ENCODE results near the gene LGALS3BP.

Gene LGALS3BP

DNA sequence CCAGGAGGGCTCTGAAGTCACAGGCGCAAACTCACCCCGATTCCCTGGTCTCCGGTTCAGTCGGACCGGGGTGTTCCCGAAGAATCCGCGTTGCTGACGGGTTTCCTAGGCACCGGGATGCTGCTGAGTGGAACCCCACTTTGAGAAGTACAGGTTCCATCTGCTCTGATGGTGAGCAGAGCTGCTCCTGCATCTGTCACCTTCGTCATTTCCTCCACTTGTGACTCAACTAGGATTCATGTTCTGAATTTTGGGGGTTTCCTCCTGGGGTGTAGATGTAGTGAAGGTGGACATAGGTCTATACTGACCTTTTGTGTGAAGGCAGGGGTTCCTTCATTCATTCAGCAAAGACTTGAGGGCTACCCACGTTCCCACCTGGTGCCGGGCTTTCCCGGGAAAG lies 25.0 kb downstream of the LGALS3BP start:
- WGBS (ENCODE audit: extremely low coverage, insufficient coverage, insufficient read length) = no CpG with 5 or more reads among the region's 14 CpGs
- Histone ChIP-seq H3K27me3 (ENCODE audit: insufficient read depth, low read length) (no peaks in the 10 kb centered on the region), H3K23ac (ENCODE audit: low read length) (no peak overlapping the region), H2BK120ac (ENCODE audit: insufficient read depth, low read length, poor library complexity) (peak overlapping the region; percentile 4), H3K4me2 (ENCODE audit: low read length) (no peak overlapping the region), H4K91ac (ENCODE audit: low read depth, low read length) (peak overlapping the region; percentile 1), H2BK12ac (ENCODE audit: low read length) (no peak overlapping the region), H3K4me1 (ENCODE audit: control insufficient read depth in 1 of 2, insufficient read depth in 2 of 2, low read length in 2 of 2) (peaks cover 26 to 33% of the 10 kb centered on the region in 2 experiments), H3K27ac (ENCODE audit: low read depth, low read length) (no peak overlapping the region), H3K36me3 (ENCODE audit: control insufficient read depth in 1 of 2, insufficient read depth in 2 of 2, low read length in 2 of 2) (no peaks in the 10 kb centered on the region), H4K8ac (ENCODE audit: low read depth, low read length) (no peak overlapping the region), H3K79me1 (ENCODE audit: low read length) (peaks cover 20% of the 10 kb centered on the region), H3K79me2 (ENCODE audit: control insufficient read depth, insufficient read depth, low read length, poor library complexity) (peaks cover 2% of the 10 kb centered on the region), H3K9me3 (ENCODE audit: insufficient read depth, low read depth, low read length) (peaks cover 6% of the 10 kb centered on the region), H3K4ac (ENCODE audit: low read depth, low read length) (no peak overlapping the region), H3K14ac (ENCODE audit: low read length) (no peak overlapping the region), H3K9ac (ENCODE audit: low read length) (no peak overlapping the region), H3K4me3 (ENCODE audit: low read depth, low read length) (no peak overlapping the region), H2BK5ac (ENCODE audit: low read depth, low read length, poor library complexity) (no peak overlapping the region), H2AK5ac (ENCODE audit: low read length) (peak overlapping the region; percentile 25), H2AFZ (ENCODE audit: insufficient read depth, low read length, poor library complexity) (no peak overlapping the region), H3K18ac (ENCODE audit: low read length) (no peak overlapping the region), H4K12ac (ENCODE audit: low read depth, low read length) (no peak overlapping the region)
- DNase-seq = no peak

DNA sequence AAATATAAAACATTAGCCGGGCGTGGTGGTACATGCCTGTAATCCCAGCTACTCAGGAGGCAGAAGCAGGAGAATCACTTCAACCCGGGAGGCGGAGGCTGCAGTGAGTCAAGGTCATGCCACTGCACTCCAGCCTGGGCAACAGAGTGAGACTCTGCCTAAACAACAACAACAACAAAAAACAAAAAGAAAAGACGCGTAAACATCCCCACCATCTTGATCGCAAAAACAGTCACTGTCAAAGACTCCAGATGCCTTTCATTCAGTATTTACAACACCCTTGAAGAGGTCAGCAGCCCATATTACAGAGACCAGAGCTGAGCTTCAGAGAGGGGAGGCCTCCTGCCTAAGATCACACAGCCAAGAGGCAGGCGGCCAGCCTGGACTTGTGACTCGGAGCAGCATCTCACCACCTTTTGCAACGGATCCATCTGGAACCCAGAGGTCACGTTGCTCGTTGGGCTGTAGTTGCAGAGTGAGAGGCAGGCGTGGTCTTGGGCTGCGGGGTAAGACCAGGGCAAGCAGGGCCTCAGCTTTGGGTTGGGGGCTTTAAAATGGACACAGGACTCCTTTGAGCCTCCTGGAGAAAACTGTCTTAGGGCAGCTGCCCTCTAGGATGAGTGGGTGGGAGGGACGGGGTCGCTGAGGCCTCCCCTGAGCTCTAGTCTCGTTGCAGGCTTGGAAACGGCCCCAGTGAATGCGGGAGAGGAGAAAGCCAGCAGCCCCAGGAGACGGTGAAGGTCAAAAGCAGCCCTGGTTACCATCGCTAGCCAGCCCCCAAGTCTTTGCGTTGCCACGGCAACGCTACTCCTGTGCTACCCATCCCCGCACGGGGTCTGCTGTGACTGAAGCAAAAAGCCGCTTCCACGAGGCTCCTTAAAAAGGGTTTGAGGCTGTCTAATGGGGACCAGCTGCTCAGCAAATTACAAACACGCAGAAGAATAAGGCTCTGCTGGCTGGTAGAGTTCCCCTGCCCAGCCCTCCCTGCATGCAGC lies 26.1 kb downstream of the LGALS3BP start:
- Histone ChIP-seq H3K36me3 (ENCODE audit: control insufficient read depth in 1 of 2, insufficient read depth in 2 of 2, low read length in 2 of 2) (no peaks in the 10 kb centered on the region), H3K79me1 (ENCODE audit: low read length) (peaks cover 18% of the 10 kb centered on the region), H2BK120ac (ENCODE audit: insufficient read depth, low read length, poor library complexity) (no peak overlapping the region), H3K4me2 (ENCODE audit: low read length) (no peak overlapping the region), H3K9ac (ENCODE audit: low read length) (no peak overlapping the region), H3K23ac (ENCODE audit: low read length) (no peak overlapping the region), H3K79me2 (ENCODE audit: control insufficient read depth, insufficient read depth, low read length, poor library complexity) (peaks cover 2% of the 10 kb centered on the region), H3K14ac (ENCODE audit: low read length) (no peak overlapping the region), H4K12ac (ENCODE audit: low read depth, low read length) (no peak overlapping the region), H2AK5ac (ENCODE audit: low read length) (no peak overlapping the region), H2BK12ac (ENCODE audit: low read length) (no peak overlapping the region), H3K18ac (ENCODE audit: low read length) (no peak overlapping the region), H3K4me1 (ENCODE audit: control insufficient read depth in 1 of 2, insufficient read depth in 2 of 2, low read length in 2 of 2) (peaks cover 23 to 26% of the 10 kb centered on the region in 2 experiments), H3K4ac (ENCODE audit: low read depth, low read length) (no peak overlapping the region), H3K27me3 (ENCODE audit: insufficient read depth, low read length) (no peaks in the 10 kb centered on the region), H4K8ac (ENCODE audit: low read depth, low read length) (no peak overlapping the region), H3K4me3 (ENCODE audit: low read depth, low read length) (no peak overlapping the region), H2BK5ac (ENCODE audit: low read depth, low read length, poor library complexity) (no peak overlapping the region), H2AFZ (ENCODE audit: insufficient read depth, low read length, poor library complexity) (no peak overlapping the region), H3K27ac (ENCODE audit: low read depth, low read length) (no peak overlapping the region), H4K91ac (ENCODE audit: low read depth, low read length) (no peak overlapping the region), H3K9me3 (ENCODE audit: insufficient read depth, low read depth, low read length) (peaks cover 6% of the 10 kb centered on the region)
- DNase-seq = no peak
- WGBS (ENCODE audit: extremely low coverage, insufficient coverage, insufficient read length) = no CpG with 5 or more reads among the region's 29 CpGs

DNA sequence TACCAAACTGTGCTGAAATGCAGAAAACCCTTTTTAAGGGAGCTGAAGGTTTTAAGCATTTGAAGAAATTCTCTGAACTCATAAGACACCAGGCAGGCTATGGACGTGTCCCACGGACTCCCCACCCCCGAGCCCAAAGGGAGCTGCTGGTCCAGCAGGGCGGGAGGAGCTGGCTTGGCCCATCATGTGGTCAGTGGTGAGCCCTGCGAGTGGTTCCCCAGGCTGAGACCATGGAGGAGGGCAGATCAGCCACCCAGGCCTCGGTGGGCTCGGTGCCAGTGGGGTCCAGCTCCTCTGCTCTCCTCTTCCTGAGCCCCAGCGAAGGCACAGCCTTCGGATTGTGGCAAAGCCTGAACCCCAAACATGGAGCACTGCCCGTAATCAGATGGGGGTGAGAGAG lies 27.0 kb downstream of the LGALS3BP start:
- no peak overlapping the region for H3K4ac ChIP-seq (ENCODE audit: low read depth, low read length)
- H4K91ac ChIP-seq (ENCODE audit: low read depth, low read length) = no peak overlapping the region
- H3K4me3 ChIP-seq (ENCODE audit: low read depth, low read length) = no peak overlapping the region
- no peak overlapping the region for H2BK5ac ChIP-seq (ENCODE audit: low read depth, low read length, poor library complexity)
- H3K27ac ChIP-seq (ENCODE audit: low read depth, low read length) = no peak overlapping the region
- H3K9me3 ChIP-seq (ENCODE audit: insufficient read depth, low read depth, low read length) = peaks cover 6% of the 10 kb centered on the region
- H3K9ac ChIP-seq (ENCODE audit: low read length) = no peak overlapping the region
- H2BK12ac ChIP-seq (ENCODE audit: low read length) = peak overlapping the region; percentile 29
- DNase-seq = no peak
- H2BK120ac ChIP-seq (ENCODE audit: insufficient read depth, low read length, poor library complexity) = peak overlapping the region; percentile 4
- H3K4me1 ChIP-seq (ENCODE audit: control insufficient read depth in 1 of 2, insufficient read depth in 2 of 2, low read length in 2 of 2) = peaks cover 17 to 20% of the 10 kb centered on the region in 2 experiments
- H3K36me3 ChIP-seq (ENCODE audit: control insufficient read depth in 1 of 2, insufficient read depth in 2 of 2, low read length in 2 of 2) = no peaks in the 10 kb centered on the region
- H3K79me2 ChIP-seq (ENCODE audit: control insufficient read depth, insufficient read depth, low read length, poor library complexity) = peaks cover 2% of the 10 kb centered on the region
- H3K79me1 ChIP-seq (ENCODE audit: low read length) = peaks cover 12% of the 10 kb centered on the region
- H4K8ac ChIP-seq (ENCODE audit: low read depth, low read length) = no peak overlapping the region
- H3K23ac ChIP-seq (ENCODE audit: low read length) = no peak overlapping the region
- H2AFZ ChIP-seq (ENCODE audit: insufficient read depth, low read length, poor library complexity) = no peak overlapping the region
- no CpG with 5 or more reads among the region's 10 CpGs for WGBS (ENCODE audit: extremely low coverage, insufficient coverage, insufficient read length)
- peak overlapping the region; percentile 66 for H2AK5ac ChIP-seq (ENCODE audit: low read length)
- H3K27me3 ChIP-seq (ENCODE audit: insufficient read depth, low read length) = no peaks in the 10 kb centered on the region
- H4K12ac ChIP-seq (ENCODE audit: low read depth, low read length) = no peak overlapping the region
- H3K14ac ChIP-seq (ENCODE audit: low read length) = peak overlapping the region; percentile 29
- H3K18ac ChIP-seq (ENCODE audit: low read length) = no peak overlapping the region
- H3K4me2 ChIP-seq (ENCODE audit: low read length) = no peak overlapping the region

GRCh38 chr17:78951967-78952551 lies 27.7 kb downstream of the LGALS3BP start:
- no peak overlapping the region for H2BK5ac ChIP-seq (ENCODE audit: low read depth, low read length, poor library complexity)
- DNase-seq = no peak
- H3K36me3 ChIP-seq (ENCODE audit: control insufficient read depth in 1 of 2, insufficient read depth in 2 of 2, low read length in 2 of 2) = no peaks in the 10 kb centered on the region
- no peak overlapping the region for H4K12ac ChIP-seq (ENCODE audit: low read depth, low read length)
- peaks cover 13 to 14% of the 10 kb centered on the region in 2 experiments for H3K4me1 ChIP-seq (ENCODE audit: control insufficient read depth in 1 of 2, insufficient read depth in 2 of 2, low read length in 2 of 2)
- H3K14ac ChIP-seq (ENCODE audit: low read length) = no peak overlapping the region
- no peak overlapping the region for H4K91ac ChIP-seq (ENCODE audit: low read depth, low read length)
- no peak overlapping the region for H3K4me2 ChIP-seq (ENCODE audit: low read length)
- H2BK120ac ChIP-seq (ENCODE audit: insufficient read depth, low read length, poor library complexity) = no peak overlapping the region
- no peaks in the 10 kb centered on the region for H3K27me3 ChIP-seq (ENCODE audit: insufficient read depth, low read length)
- H3K9me3 ChIP-seq (ENCODE audit: insufficient read depth, low read depth, low read length) = peaks cover 6% of the 10 kb centered on the region
- H2AFZ ChIP-seq (ENCODE audit: insufficient read depth, low read length, poor library complexity) = no peak overlapping the region
- H3K79me2 ChIP-seq (ENCODE audit: control insufficient read depth, insufficient read depth, low read length, poor library complexity) = peaks cover 2% of the 10 kb centered on the region
- no peak overlapping the region for H2BK12ac ChIP-seq (ENCODE audit: low read length)
- H3K27ac ChIP-seq (ENCODE audit: low read depth, low read length) = no peak overlapping the region
- no peak overlapping the region for H2AK5ac ChIP-seq (ENCODE audit: low read length)
- no peak overlapping the region for H3K18ac ChIP-seq (ENCODE audit: low read length)
- H3K4ac ChIP-seq (ENCODE audit: low read depth, low read length) = no peak overlapping the region
- H3K79me1 ChIP-seq (ENCODE audit: low read length) = peaks cover 8% of the 10 kb centered on the region
- no CpG with 5 or more reads among the region's 12 CpGs for WGBS (ENCODE audit: extremely low coverage, insufficient coverage, insufficient read length)
- no peak overlapping the region for H3K4me3 ChIP-seq (ENCODE audit: low read depth, low read length)
- H3K23ac ChIP-seq (ENCODE audit: low read length) = no peak overlapping the region
- no peak overlapping the region for H3K9ac ChIP-seq (ENCODE audit: low read length)
- H4K8ac ChIP-seq (ENCODE audit: low read depth, low read length) = no peak overlapping the region

Measured in trophoblast cell (in vitro differentiated cells and primary cell).